Liver (tissue), 9 donors: ENCODE results near the gene PFAS. TPM values are rescaled to one million over a fixed set of nuclear protein-coding genes. Genes with fewer than 3 reads are reported as not detected.

Experiments used
- DNase-seq: peaks from one replicate; pipeline ENCODE4 v3.0.0-alpha.2; 2017; ENCODE audit warnings: low spot score
- H3K27ac ChIP-seq, 2 donors: one replicate each; pipeline ENCODE4 v1.7.0; 2013; ENCODE audit warnings: inconsistent platforms in 2 of 2, low read length in 2 of 2, control low read depth in 1 of 2, low read depth in 1 of 2, mild to moderate bottlenecking in 1 of 2
- H3K27me3 ChIP-seq, 4 donors: one replicate each; pipeline versions ENCODE4 v1.6.1 to v1.7.0; 2013; ENCODE audit warnings: low read length in 3 of 4, inconsistent platforms in 1 of 4, mild to moderate bottlenecking in 1 of 4, moderate library complexity in 1 of 4; ENCODE audit not compliant: control insufficient read depth in 4 of 4, insufficient read depth in 4 of 4
- H3K36me3 ChIP-seq, 4 donors: one replicate each; pipeline versions ENCODE4 v1.6.1 to v1.7.0; 2013; ENCODE audit warnings: low read length in 3 of 4, mild to moderate bottlenecking in 3 of 4, low read depth in 1 of 4, moderate library complexity in 1 of 4; ENCODE audit not compliant: control insufficient read depth in 4 of 4, insufficient read depth in 3 of 4
- H3K4me1 ChIP-seq, 4 donors: one replicate each; pipeline versions ENCODE4 v1.6.1 to v1.7.0; 2013; ENCODE audit warnings: low read length in 3 of 4, mild to moderate bottlenecking in 3 of 4, moderate library complexity in 1 of 4; ENCODE audit not compliant: control insufficient read depth in 4 of 4, insufficient read depth in 4 of 4
- H3K4me3 ChIP-seq, 3 donors: one replicate each; pipeline versions ENCODE4 v1.6.1 to v1.7.0; 2013; ENCODE audit warnings: low read length in 3 of 3, control low read depth in 1 of 3, low read depth in 1 of 3, mild to moderate bottlenecking in 1 of 3
- H3K9ac ChIP-seq, 2 donors: one replicate each; pipeline ENCODE4 v1.7.0; 2013; ENCODE audit warnings: low read length in 2 of 2, mild to moderate bottlenecking in 2 of 2, moderate library complexity in 2 of 2, control low read depth in 1 of 2, low read depth in 1 of 2
- H3K9me3 ChIP-seq, 4 donors: one replicate each; pipeline versions ENCODE4 v1.6.1 to v1.7.0; 2013; ENCODE audit warnings: low read length in 3 of 4; ENCODE audit not compliant: control insufficient read depth in 4 of 4
- ATF3 ChIP-seq: IDR thresholded peaks from 2 replicates; pipeline ENCODE4 v1.6.1; 2016; ENCODE audit warnings: antibody characterized with exemption
- FOXA1 ChIP-seq: IDR thresholded peaks from 2 replicates; pipeline ENCODE4 v1.6.1; 2016; ENCODE audit warnings: antibody characterized with exemption
- GABPA ChIP-seq, 2 donors: IDR thresholded peaks in 1 of 2; conservative IDR thresholded peaks in 1 of 2; 2 replicates each; pipeline ENCODE4 v1.6.1; 2016; ENCODE audit warnings: antibody characterized with exemption in 2 of 2, mild to moderate bottlenecking in 1 of 2, moderate library complexity in 1 of 2
- HNF4A ChIP-seq, 2 donors: conservative IDR thresholded peaks; 2 replicates each; pipeline ENCODE4 v1.6.1; 2016; ENCODE audit warnings: antibody characterized with exemption in 2 of 2, mild to moderate bottlenecking in 2 of 2
- HNF4G ChIP-seq: IDR thresholded peaks from 2 replicates; pipeline ENCODE4 v1.6.1; 2016; ENCODE audit warnings: antibody characterized with exemption
- JUND ChIP-seq, 2 donors: IDR thresholded peaks; 2 replicates each; pipeline ENCODE4 v1.6.1; 2016; ENCODE audit warnings: antibody characterized with exemption in 2 of 2
- MAX ChIP-seq: IDR thresholded peaks from 2 replicates; pipeline ENCODE4 v1.6.1; 2016; ENCODE audit warnings: antibody characterized with exemption
- RAD21 ChIP-seq, 2 donors: IDR thresholded peaks; 2 replicates each; pipeline ENCODE4 v1.6.1; 2016; ENCODE audit warnings: antibody characterized with exemption in 2 of 2, mild to moderate bottlenecking in 2 of 2
- RXRA ChIP-seq, 2 donors: IDR thresholded peaks; 2 replicates each; pipeline ENCODE4 v1.6.1; 2017 to 2018; ENCODE audit warnings: antibody characterized with exemption in 2 of 2, mild to moderate bottlenecking in 1 of 2
- SP1 ChIP-seq: IDR thresholded peaks from 2 replicates; pipeline ENCODE4 v1.6.1; 2018; ENCODE audit warnings: antibody characterized with exemption, mild to moderate bottlenecking
- YY1 ChIP-seq: IDR thresholded peaks from 2 replicates; pipeline ENCODE4 v1.6.1; 2016; ENCODE audit warnings: antibody characterized with exemption, mild to moderate bottlenecking
- WGBS: extraction: QIAGEN DNeasy Blood & Tissue Kit; methylation state at CpG from one replicate; pipeline ENCODE4 v1.1.7; 2013; 5-methylcytosine and 5-hydroxymethylcytosine counted together
- polyA plus RNA-seq, 2 donors: library from polyadenylated mRNA; stranded (reverse) in 1 of 2; unstranded in 1 of 2; fragments of 200-250 nt in 1 of 2; fragments of >200 nt in 1 of 2; fragmentation: Nextera tagmentation in 1 of 2; extraction: Ambion mirVana in 1 of 2; gene quantifications; one replicate each; pipeline versions ENCODE4 v1.2.1 to v1.2.3, GENCODE V29; 2013 to 2015
- total RNA-seq, 2 donors: library from RNA; depleted of rRNA; stranded (reverse); fragments of >200 nt; gene quantifications; one replicate each; pipeline ENCODE4 v1.2.3, GENCODE V29; 2014
- TF ChIP-seq, protein P1 (sequence below): fragments of 150-350 bp; IDR thresholded peaks from 2 replicates; pipeline ENCODE4 v1.5.1; 2017; ENCODE audit warnings: improper control_type of control experiment, low read depth, low read length; ENCODE audit not compliant: missing input control
- TF ChIP-seq, protein P2 (sequence below): IDR thresholded peaks from 2 replicates; pipeline ENCODE4 v1.6.1; 2016; ENCODE audit warnings: antibody characterized with exemption, mild to moderate bottlenecking
- TF ChIP-seq, protein P3 (sequence below): IDR thresholded peaks from 2 replicates; pipeline ENCODE4 v1.6.1; 2016; ENCODE audit warnings: antibody characterized with exemption
- donor health status: healthy.
- donor health status: healthy.
- donor health status: healthy.
- donor health status: healthy.
- donor health status: healthy.

PFAS gene
- total and polyA plus RNA-seq, 4 donors = 6.0 to 18.5 (median 10.8) TPM

DNA sequence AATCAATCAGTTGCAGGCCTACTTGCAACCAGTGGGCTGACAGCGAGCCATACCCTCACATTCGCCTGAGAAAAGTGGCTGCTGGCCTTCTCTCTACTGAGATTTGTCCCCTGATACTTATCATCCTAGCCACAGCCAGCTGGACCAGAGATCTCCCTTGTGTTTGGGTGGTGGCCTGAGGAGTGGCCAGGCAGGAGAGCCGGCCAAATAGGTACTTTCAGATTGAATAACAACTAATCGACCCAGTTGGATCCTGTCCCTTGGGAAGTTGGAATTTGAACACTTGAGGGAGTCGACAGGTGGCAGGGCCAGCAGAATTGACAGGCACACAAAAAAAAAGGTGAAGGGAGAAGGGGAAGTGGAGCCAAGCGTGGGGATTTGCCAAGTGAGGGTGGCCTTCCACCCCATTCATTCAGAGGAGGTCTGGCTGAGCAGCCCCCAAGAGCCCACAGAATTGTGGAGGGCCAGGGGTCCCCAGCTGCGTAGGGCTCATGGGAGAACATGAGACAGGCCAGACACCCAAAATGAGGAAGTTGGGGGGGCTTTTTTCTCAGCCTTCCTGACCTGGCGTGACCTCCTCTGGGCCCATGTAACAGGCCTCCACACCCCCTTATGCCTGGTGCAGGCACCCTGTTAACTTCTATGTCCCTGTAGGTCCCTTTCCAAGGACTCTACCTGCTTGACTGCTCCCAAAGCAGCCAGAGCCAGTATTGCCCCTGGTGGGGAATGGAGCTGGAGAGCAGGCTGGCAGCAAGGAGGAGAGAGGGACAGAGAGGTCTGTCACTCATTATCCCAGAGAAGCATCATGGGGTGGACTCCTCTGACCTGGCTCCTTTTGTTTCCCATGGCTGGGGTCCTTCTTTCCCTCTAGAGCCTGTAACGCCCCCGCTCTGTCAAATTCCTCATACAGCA, 36.4 kb downstream of the PFAS start:
- WGBS = 50% methylated on average over 10 of the region's 10 CpGs
- H3K27me3 ChIP-seq = no peaks in the 10 kb centered on the region
- H3K9ac ChIP-seq = no peak overlapping the region
- H3K4me1 ChIP-seq = peaks cover 8 to 46% (median 39%) of the 10 kb centered on the region in 4 donors
- H3K36me3 ChIP-seq = no peaks in the 10 kb centered on the region
- H3K27ac ChIP-seq = peak overlapping the region in 1 of 2 donors; percentile 22
- no peak overlapping the region for H3K4me3 ChIP-seq
- TF ChIP-seq FOXA1 = no peak
- TF ChIP-seq HNF4A (conservative IDR thresholded peaks at IDR 0.05) = peak; percentile 91 to 93
- TF ChIP-seq ATF3 = peak; percentile 17
- TF ChIP-seq, protein P1, sequence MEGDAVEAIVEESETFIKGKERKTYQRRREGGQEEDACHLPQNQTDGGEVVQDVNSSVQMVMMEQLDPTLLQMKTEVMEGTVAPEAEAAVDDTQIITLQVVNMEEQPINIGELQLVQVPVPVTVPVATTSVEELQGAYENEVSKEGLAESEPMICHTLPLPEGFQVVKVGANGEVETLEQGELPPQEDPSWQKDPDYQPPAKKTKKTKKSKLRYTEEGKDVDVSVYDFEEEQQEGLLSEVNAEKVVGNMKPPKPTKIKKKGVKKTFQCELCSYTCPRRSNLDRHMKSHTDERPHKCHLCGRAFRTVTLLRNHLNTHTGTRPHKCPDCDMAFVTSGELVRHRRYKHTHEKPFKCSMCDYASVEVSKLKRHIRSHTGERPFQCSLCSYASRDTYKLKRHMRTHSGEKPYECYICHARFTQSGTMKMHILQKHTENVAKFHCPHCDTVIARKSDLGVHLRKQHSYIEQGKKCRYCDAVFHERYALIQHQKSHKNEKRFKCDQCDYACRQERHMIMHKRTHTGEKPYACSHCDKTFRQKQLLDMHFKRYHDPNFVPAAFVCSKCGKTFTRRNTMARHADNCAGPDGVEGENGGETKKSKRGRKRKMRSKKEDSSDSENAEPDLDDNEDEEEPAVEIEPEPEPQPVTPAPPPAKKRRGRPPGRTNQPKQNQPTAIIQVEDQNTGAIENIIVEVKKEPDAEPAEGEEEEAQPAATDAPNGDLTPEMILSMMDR = no peak
- TF ChIP-seq GABPA (IDR thresholded peaks at IDR 0.05 in 1 of 2, conservative IDR thresholded peaks at IDR 0.05 in 1 of 2) = peak in 1 of 2 donors; percentile 26
- TF ChIP-seq RXRA (IDR thresholded peaks at IDR 0.05) = peak; percentile 78 to 88
- TF ChIP-seq HNF4G = peak; percentile 65
- TF ChIP-seq, protein P2, sequence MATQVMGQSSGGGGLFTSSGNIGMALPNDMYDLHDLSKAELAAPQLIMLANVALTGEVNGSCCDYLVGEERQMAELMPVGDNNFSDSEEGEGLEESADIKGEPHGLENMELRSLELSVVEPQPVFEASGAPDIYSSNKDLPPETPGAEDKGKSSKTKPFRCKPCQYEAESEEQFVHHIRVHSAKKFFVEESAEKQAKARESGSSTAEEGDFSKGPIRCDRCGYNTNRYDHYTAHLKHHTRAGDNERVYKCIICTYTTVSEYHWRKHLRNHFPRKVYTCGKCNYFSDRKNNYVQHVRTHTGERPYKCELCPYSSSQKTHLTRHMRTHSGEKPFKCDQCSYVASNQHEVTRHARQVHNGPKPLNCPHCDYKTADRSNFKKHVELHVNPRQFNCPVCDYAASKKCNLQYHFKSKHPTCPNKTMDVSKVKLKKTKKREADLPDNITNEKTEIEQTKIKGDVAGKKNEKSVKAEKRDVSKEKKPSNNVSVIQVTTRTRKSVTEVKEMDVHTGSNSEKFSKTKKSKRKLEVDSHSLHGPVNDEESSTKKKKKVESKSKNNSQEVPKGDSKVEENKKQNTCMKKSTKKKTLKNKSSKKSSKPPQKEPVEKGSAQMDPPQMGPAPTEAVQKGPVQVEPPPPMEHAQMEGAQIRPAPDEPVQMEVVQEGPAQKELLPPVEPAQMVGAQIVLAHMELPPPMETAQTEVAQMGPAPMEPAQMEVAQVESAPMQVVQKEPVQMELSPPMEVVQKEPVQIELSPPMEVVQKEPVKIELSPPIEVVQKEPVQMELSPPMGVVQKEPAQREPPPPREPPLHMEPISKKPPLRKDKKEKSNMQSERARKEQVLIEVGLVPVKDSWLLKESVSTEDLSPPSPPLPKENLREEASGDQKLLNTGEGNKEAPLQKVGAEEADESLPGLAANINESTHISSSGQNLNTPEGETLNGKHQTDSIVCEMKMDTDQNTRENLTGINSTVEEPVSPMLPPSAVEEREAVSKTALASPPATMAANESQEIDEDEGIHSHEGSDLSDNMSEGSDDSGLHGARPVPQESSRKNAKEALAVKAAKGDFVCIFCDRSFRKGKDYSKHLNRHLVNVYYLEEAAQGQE = no peak
- peak; percentile 36 to 59 for TF ChIP-seq RAD21 (IDR thresholded peaks at IDR 0.05)
- peak; percentile 16 to 71 for TF ChIP-seq JUND (IDR thresholded peaks at IDR 0.05)
- TF ChIP-seq SP1 = peak; percentile 69
- TF ChIP-seq, protein P3, sequence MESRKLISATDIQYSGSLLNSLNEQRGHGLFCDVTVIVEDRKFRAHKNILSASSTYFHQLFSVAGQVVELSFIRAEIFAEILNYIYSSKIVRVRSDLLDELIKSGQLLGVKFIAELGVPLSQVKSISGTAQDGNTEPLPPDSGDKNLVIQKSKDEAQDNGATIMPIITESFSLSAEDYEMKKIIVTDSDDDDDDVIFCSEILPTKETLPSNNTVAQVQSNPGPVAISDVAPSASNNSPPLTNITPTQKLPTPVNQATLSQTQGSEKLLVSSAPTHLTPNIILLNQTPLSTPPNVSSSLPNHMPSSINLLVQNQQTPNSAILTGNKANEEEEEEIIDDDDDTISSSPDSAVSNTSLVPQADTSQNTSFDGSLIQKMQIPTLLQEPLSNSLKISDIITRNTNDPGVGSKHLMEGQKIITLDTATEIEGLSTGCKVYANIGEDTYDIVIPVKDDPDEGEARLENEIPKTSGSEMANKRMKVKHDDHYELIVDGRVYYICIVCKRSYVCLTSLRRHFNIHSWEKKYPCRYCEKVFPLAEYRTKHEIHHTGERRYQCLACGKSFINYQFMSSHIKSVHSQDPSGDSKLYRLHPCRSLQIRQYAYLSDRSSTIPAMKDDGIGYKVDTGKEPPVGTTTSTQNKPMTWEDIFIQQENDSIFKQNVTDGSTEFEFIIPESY = peak; percentile 50
- TF ChIP-seq YY1 = peak; percentile 24
- peak; percentile 73 for TF ChIP-seq MAX
- DNase-seq = no peak
- no peaks in the 10 kb centered on the region for H3K9me3 ChIP-seq
